Adrenal gland (tissue), 5 donors: ENCODE measurements around the gene ERGIC3.

Experiments used
- POLR2A ChIP-seq, 2 donors: fragments of 450-650 bp; IDR thresholded peaks; one replicate each; pipeline ENCODE4 v1.6.1; 2017; ENCODE audit warnings: antibody characterized with exemption in 2 of 2, mild to moderate bottlenecking in 2 of 2, moderate library complexity in 1 of 2
- TF ChIP-seq, protein P1 (sequence below), 6 experiments: fragments of 450-650 bp in 4 of 6; fragments of 200-600 bp in 2 of 6; sonication (generic) in 1 of 6; IDR thresholded peaks; 1 replicate in 5 of 6; 2 replicates in 1 of 6; pipeline versions ENCODE4 v1.5.1 to v1.8.0; 2016 to 2021; ENCODE audit warnings: antibody characterized with exemption in 6 of 6, mild to moderate bottlenecking in 2 of 6, moderate library complexity in 1 of 6
- donor health status: DM: no; HTN: no; CAD: no.

DNA sequence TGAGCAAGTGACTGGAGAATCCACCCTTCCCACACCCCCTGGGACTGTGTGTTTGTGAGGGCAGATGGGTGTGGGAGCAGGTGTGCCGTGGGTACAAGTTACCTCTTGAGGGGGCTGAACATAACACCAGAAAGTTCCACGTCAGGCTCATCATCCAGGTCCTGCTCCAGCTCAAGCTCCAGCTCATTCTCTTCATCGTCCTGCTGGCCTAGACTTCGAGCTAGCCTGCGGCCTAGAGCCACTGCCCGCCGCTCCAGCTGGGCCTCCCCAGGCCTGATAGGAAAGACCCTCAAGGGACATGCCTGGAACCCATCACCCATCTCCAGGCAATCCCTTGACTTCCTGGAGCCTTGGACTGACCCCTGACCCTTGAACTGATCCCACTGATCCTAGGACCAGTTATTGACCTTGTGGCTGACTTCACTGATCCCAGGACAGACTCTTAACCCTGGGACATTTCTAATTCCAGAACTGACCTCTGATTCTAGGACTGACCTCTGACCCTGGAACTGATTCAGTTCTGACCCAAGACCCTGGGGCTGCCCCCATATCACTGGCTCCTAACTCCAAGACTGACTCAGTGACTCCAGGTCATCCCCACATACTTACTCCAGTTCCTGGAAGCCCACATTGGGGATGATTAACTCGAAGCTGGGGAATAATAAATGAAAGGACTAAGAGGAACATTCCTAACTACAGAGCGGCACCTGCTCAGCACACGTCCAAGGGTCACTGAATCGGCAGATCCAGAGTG, 62.0 kb downstream of the ERGIC3 start:
- TF ChIP-seq, protein P1, sequence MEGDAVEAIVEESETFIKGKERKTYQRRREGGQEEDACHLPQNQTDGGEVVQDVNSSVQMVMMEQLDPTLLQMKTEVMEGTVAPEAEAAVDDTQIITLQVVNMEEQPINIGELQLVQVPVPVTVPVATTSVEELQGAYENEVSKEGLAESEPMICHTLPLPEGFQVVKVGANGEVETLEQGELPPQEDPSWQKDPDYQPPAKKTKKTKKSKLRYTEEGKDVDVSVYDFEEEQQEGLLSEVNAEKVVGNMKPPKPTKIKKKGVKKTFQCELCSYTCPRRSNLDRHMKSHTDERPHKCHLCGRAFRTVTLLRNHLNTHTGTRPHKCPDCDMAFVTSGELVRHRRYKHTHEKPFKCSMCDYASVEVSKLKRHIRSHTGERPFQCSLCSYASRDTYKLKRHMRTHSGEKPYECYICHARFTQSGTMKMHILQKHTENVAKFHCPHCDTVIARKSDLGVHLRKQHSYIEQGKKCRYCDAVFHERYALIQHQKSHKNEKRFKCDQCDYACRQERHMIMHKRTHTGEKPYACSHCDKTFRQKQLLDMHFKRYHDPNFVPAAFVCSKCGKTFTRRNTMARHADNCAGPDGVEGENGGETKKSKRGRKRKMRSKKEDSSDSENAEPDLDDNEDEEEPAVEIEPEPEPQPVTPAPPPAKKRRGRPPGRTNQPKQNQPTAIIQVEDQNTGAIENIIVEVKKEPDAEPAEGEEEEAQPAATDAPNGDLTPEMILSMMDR (IDR thresholded peaks at IDR 0.05), result no peak
- TF ChIP-seq POLR2A (IDR thresholded peaks at IDR 0.05), result no peak
